ENCODE data around the gene RIC8B. TPM values are rescaled to one million over a fixed set of nuclear protein-coding genes. Genes with fewer than 3 reads are reported as not detected.

RIC8B gene
- total RNA-seq, 1 donor from 2014 or later = 33.8 TPM

DNA sequence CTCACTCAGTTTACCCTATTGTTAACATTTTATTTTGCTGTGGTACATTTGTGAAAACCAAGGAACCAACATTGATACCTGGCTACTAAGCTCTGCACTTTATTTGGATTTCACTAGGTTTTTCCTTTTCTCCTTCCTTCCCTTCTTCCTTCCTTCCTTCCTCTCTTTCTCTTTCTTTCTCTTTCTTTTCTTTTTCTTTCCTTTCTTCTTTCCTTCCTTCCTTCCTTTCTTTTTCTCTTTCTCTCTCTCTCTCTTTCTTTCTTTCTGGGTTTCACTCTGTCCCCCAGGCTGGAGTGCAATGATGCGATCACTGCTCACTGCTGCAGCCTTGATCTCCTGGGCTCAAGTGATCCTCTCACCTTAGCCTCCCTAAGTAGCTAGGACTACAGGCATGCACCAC, 152.2 kb downstream of the RIC8B start:
- no peak overlapping the region for H3K27ac Mint-ChIP-seq (ENCODE audit: unreplicated experiment)
- DNase-seq (ENCODE audit: low read depth, low spot score) = no peak
- no peaks in the 10 kb centered on the region for H3K4me1 Mint-ChIP-seq
- H3K4me3 Mint-ChIP-seq = no peak overlapping the region
- peaks cover 7% of the 10 kb centered on the region for H3K9me3 Mint-ChIP-seq
- peaks cover 3% of the 10 kb centered on the region for H3K27me3 Mint-ChIP-seq (ENCODE audit: low read depth)
- TF ChIP-seq, protein P1, sequence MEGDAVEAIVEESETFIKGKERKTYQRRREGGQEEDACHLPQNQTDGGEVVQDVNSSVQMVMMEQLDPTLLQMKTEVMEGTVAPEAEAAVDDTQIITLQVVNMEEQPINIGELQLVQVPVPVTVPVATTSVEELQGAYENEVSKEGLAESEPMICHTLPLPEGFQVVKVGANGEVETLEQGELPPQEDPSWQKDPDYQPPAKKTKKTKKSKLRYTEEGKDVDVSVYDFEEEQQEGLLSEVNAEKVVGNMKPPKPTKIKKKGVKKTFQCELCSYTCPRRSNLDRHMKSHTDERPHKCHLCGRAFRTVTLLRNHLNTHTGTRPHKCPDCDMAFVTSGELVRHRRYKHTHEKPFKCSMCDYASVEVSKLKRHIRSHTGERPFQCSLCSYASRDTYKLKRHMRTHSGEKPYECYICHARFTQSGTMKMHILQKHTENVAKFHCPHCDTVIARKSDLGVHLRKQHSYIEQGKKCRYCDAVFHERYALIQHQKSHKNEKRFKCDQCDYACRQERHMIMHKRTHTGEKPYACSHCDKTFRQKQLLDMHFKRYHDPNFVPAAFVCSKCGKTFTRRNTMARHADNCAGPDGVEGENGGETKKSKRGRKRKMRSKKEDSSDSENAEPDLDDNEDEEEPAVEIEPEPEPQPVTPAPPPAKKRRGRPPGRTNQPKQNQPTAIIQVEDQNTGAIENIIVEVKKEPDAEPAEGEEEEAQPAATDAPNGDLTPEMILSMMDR (conservative IDR thresholded peaks at IDR 0.05) = no peak
- H3K36me3 Mint-ChIP-seq (ENCODE audit: low read depth) = no peaks in the 10 kb centered on the region

DNA sequence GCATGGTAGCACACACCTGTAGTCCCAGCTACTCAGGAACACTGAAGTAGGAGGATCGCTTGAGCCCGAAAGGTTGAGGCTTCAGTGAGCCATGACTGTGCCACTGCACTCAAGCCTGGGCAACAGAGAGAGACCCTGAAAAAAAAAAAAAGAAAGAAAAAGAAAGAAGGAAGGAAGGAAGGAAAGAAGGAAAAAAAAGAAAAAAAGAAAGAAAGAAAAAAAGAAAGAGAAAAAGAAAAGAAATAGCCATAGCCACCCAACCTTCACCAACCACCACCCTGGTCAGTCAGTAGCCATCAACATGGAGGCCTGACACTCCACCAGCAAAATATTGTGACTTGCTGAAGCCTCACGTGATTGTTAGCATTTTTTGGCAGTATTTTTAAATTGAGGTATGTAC, 159.8 kb downstream of the RIC8B start:
- no peak for DNase-seq (ENCODE audit: low read depth, low spot score)
- H3K9me3 Mint-ChIP-seq = peaks cover 4% of the 10 kb centered on the region
- TF ChIP-seq, protein P1 (conservative IDR thresholded peaks at IDR 0.05) = no peak
- no peaks in the 10 kb centered on the region for H3K4me1 Mint-ChIP-seq
- no peaks in the 10 kb centered on the region for H3K36me3 Mint-ChIP-seq (ENCODE audit: low read depth)
- no peak overlapping the region for H3K27ac Mint-ChIP-seq (ENCODE audit: unreplicated experiment)
- H3K27me3 Mint-ChIP-seq (ENCODE audit: low read depth) = peaks cover 2% of the 10 kb centered on the region
- no peak overlapping the region for H3K4me3 Mint-ChIP-seq

Other genes with a start within 250 kb of the RIC8B start
- gene RFX4, start 191.7 kb upstream of the RIC8B start, total RNA-seq = 52.1 and 53.8 TPM in 2 replicates
- gene TMEM263, start 181.2 kb downstream of the RIC8B start, total RNA-seq = 27.9 and 29.9 TPM in 2 replicates
- 17.6 and 20.4 TPM in 2 replicates for gene MTERF2, start 212.5 kb downstream of the RIC8B start, total RNA-seq

Data from neural crest cell (in vitro differentiated cells).